HEK293 (cell line): ENCODE results near the gene COL6A1.

Source experiments
- FEZF1 ChIP-seq: fragments of 450-650 bp; formaldehyde crosslinking; IDR thresholded peaks from 2 replicates; pipeline ENCODE4 v1.5.1; 2016; ENCODE audit warnings: missing biosample characterization, missing genetic modification characterization
- MYNN ChIP-seq: fragments of 450-650 bp; formaldehyde crosslinking; IDR thresholded peaks from 2 replicates; pipeline ENCODE4 v1.5.1; 2016; ENCODE audit warnings: missing biosample characterization, missing genetic modification characterization, borderline replicate concordance
- OVOL3 ChIP-seq: fragments of 450-650 bp; formaldehyde crosslinking; IDR thresholded peaks from 2 replicates; pipeline ENCODE4 v1.5.1; 2016; ENCODE audit warnings: missing biosample characterization, missing genetic modification characterization
- RBAK ChIP-seq: fragments of 450-650 bp; formaldehyde crosslinking; IDR thresholded peaks from 2 replicates; pipeline ENCODE4 v1.5.1; 2016; ENCODE audit warnings: missing biosample characterization, missing genetic modification characterization
- SALL2 ChIP-seq: fragments of 450-650 bp; formaldehyde crosslinking; IDR thresholded peaks from 2 replicates; pipeline ENCODE4 v1.5.0; 2017; ENCODE audit warnings: missing biosample characterization, mild to moderate bottlenecking, missing genetic modification characterization, borderline replicate concordance
- SETDB1 ChIP-seq: IDR thresholded peaks from one replicate; pipeline ENCODE4 v1.6.1; 2017; ENCODE audit warnings: mild to moderate bottlenecking, low read length, moderate library complexity, mixed read lengths; ENCODE audit not compliant: insufficient read length
- ZBTB7A ChIP-seq: fragments of 450-650 bp; formaldehyde crosslinking; IDR thresholded peaks from 2 replicates; pipeline ENCODE4 v1.5.1; 2016; ENCODE audit warnings: low read depth, missing biosample characterization, missing genetic modification characterization
- ZFP37 ChIP-seq: fragments of 450-650 bp; formaldehyde crosslinking; IDR thresholded peaks from 2 replicates; pipeline ENCODE4 v1.5.1; 2016; ENCODE audit warnings: missing biosample characterization, missing genetic modification characterization
- ZNF132 ChIP-seq: fragments of 450-650 bp; formaldehyde crosslinking; IDR thresholded peaks from 2 replicates; pipeline ENCODE4 v1.5.1; 2017; ENCODE audit warnings: missing biosample characterization, missing genetic modification characterization, borderline replicate concordance
- ZNF239 ChIP-seq: fragments of 450-650 bp; formaldehyde crosslinking; IDR thresholded peaks from 2 replicates; pipeline ENCODE4 v1.5.1; 2016; ENCODE audit warnings: missing biosample characterization, missing genetic modification characterization
- ZNF24 ChIP-seq: fragments of 450-650 bp; formaldehyde crosslinking; IDR thresholded peaks from 2 replicates; pipeline ENCODE4 v1.5.1; 2016; ENCODE audit warnings: missing biosample characterization, missing genetic modification characterization
- ZNF274 ChIP-seq, 2 experiments: fragments of 200-500 bp in 1 of 2; fragments of 450-650 bp in 1 of 2; sonication (Bioruptor generic) in 1 of 2; formaldehyde crosslinking in 1 of 2; IDR thresholded peaks; 2 replicates each; pipeline versions ENCODE4 v1.5.1 to v1.6.1; 2014 to 2016; ENCODE audit warnings: borderline replicate concordance in 1 of 2, inconsistent platforms in 1 of 2, low read length in 1 of 2, missing biosample characterization in 1 of 2, missing genetic modification characterization in 1 of 2
- ZNF404 ChIP-seq: fragments of 450-650 bp; formaldehyde crosslinking; IDR thresholded peaks from 2 replicates; pipeline ENCODE4 v1.5.1; 2017; ENCODE audit warnings: missing biosample characterization, missing genetic modification characterization
- ZNF548 ChIP-seq: fragments of 450-650 bp; formaldehyde crosslinking; IDR thresholded peaks from 2 replicates; pipeline ENCODE4 v1.5.1; 2016; ENCODE audit warnings: missing biosample characterization, missing genetic modification characterization
- ZNF571 ChIP-seq: fragments of 450-650 bp; formaldehyde crosslinking; IDR thresholded peaks from 2 replicates; pipeline ENCODE4 v1.5.0; 2017; ENCODE audit warnings: missing biosample characterization, missing genetic modification characterization
- ZNF623 ChIP-seq: fragments of 450-650 bp; formaldehyde crosslinking; IDR thresholded peaks from 2 replicates; pipeline ENCODE4 v1.5.1; 2016; ENCODE audit warnings: missing biosample characterization, missing genetic modification characterization
- ZNF629 ChIP-seq: fragments of 450-650 bp; formaldehyde crosslinking; IDR thresholded peaks from 2 replicates; pipeline ENCODE4 v1.5.1; 2017; ENCODE audit warnings: missing biosample characterization, missing genetic modification characterization
- ZSCAN30 ChIP-seq: fragments of 450-650 bp; IDR thresholded peaks from 2 replicates; pipeline ENCODE4 v1.5.1; 2018; ENCODE audit warnings: missing biosample characterization, mild to moderate bottlenecking, missing genetic modification characterization, moderate library complexity
- TF ChIP-seq, protein P1 (sequence below): fragments of 450-650 bp; formaldehyde crosslinking; IDR thresholded peaks from 2 replicates; pipeline ENCODE4 v1.5.1; 2016; ENCODE audit warnings: missing biosample characterization, missing genetic modification characterization
- TF ChIP-seq, protein P2 (sequence below): fragments of 450-650 bp; formaldehyde crosslinking; IDR thresholded peaks from 2 replicates; pipeline ENCODE4 v1.5.1; 2016; ENCODE audit warnings: missing biosample characterization, missing genetic modification characterization, borderline replicate concordance
- TF ChIP-seq, protein P3 (sequence below): fragments of 450-650 bp; formaldehyde crosslinking; IDR thresholded peaks from 2 replicates; pipeline ENCODE4 v1.5.1; 2016; ENCODE audit warnings: missing biosample characterization, missing genetic modification characterization, low read depth
- TF ChIP-seq, protein P4 (sequence below): fragments of 450-650 bp; formaldehyde crosslinking; IDR thresholded peaks from 2 replicates; pipeline ENCODE4 v1.5.1; 2016; ENCODE audit warnings: missing biosample characterization, missing genetic modification characterization, borderline replicate concordance

The COL6A1 gene

DNA sequence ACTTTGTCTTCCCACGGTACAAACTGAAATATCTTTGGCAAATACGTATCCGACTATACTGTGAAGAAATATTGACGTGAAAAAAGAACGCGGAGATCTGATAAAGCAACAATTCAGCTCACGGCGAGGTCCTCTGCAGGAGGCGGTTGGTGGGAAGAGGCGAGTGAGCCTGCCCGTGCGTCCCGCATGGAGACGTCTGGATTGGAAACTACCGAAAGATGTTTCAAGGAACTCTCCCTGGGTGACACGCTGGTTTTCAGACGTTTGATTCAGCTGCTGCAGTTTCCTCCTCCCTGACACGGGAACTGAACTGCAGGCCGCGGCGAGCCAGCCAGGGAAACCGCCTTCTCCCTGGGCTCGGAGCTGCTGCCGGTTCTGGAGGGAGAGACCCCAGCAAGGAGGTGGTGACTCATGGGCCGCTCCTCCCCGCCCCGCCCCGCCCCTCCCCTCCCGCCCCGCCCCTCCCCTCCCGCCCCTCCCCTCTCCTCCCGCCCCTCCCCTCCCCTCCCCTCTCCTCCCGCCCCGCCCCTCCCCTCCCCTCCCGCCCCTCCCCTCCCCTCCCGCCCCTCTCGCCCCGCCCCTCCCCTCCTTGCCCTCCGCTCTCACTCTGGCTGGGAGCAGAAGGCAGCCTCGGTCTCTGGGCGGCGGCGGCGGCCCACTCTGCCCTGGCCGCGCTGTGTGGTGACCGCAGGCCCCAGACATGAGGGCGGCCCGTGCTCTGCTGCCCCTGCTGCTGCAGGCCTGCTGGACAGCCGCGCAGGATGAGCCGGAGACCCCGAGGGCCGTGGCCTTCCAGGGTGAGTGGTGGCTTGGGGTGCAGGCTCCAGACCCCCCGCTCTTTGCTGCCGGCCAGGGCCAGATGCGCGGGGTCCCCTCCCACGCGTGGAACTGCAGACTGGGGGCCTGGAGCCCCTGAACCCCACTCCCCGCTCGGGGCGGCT lies at the start of gene COL6A1 (continued):
- TF ChIP-seq ZNF629 (tag by site-specific recombination) (peak; percentile 74), ZNF404 (tag by site-specific recombination) (no peak), SALL2 (tag by site-specific recombination) (no peak), ZNF239 (tag by site-specific recombination) (no peak), ZFP37 (no peak), ZSCAN30 (no peak), OVOL3 (no peak), ZNF548 (tag by site-specific recombination) (no peak), ZBTB7A (tag by site-specific recombination) (peak; percentile 80), RBAK (tag by site-specific recombination) (no peak), ZNF274 (IDR thresholded peaks at IDR 0.05; ENCODE audit: low read length) (no peak), ZNF274 (tag by site-specific recombination; IDR thresholded peaks at IDR 0.05; ENCODE audit: borderline replicate concordance) (no peak), SETDB1 (no peak), FEZF1 (tag by site-specific recombination) (no peak), ZNF132 (tag by site-specific recombination) (no peak), MYNN (no peak), ZNF571 (no peak), ZNF24 (tag by site-specific recombination) (0 out of 2 replicates have a peak, but pooled peaks have one; percentile 47), ZNF623 (tag by site-specific recombination) (no peak)
- TF ChIP-seq, protein P1, sequence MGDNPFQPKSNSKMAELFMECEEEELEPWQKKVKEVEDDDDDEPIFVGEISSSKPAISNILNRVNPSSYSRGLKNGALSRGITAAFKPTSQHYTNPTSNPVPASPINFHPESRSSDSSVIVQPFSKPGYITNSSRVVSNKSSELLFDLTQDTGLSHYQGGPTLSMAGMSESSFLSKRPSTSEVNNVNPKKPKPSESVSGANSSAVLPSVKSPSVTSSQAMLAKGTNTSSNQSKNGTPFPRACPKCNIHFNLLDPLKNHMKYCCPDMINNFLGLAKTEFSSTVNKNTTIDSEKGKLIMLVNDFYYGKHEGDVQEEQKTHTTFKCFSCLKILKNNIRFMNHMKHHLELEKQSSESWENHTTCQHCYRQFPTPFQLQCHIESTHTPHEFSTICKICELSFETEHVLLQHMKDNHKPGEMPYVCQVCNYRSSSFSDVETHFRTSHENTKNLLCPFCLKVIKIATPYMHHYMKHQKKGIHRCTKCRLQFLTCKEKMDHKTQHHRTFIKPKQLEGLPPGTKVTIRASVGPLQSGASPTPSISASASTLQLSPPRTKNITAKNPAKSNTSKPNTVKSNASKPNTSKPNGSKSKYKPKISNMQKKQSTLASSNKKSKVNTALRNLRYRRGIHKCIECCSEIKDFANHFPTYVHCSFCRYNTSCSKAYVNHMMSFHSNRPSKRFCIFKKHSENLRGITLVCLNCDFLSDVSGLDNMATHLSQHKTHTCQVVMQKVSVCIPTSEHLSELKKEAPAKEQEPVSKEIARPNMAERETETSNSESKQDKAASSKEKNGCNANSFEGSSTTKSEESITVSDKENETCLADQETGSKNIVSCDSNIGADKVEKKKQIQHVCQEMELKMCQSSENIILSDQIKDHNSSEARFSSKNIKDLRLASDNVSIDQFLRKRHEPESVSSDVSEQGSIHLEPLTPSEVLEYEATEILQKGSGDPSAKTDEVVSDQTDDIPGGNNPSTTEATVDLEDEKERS (tag by site-specific recombination): no peak
- TF ChIP-seq, protein P2, sequence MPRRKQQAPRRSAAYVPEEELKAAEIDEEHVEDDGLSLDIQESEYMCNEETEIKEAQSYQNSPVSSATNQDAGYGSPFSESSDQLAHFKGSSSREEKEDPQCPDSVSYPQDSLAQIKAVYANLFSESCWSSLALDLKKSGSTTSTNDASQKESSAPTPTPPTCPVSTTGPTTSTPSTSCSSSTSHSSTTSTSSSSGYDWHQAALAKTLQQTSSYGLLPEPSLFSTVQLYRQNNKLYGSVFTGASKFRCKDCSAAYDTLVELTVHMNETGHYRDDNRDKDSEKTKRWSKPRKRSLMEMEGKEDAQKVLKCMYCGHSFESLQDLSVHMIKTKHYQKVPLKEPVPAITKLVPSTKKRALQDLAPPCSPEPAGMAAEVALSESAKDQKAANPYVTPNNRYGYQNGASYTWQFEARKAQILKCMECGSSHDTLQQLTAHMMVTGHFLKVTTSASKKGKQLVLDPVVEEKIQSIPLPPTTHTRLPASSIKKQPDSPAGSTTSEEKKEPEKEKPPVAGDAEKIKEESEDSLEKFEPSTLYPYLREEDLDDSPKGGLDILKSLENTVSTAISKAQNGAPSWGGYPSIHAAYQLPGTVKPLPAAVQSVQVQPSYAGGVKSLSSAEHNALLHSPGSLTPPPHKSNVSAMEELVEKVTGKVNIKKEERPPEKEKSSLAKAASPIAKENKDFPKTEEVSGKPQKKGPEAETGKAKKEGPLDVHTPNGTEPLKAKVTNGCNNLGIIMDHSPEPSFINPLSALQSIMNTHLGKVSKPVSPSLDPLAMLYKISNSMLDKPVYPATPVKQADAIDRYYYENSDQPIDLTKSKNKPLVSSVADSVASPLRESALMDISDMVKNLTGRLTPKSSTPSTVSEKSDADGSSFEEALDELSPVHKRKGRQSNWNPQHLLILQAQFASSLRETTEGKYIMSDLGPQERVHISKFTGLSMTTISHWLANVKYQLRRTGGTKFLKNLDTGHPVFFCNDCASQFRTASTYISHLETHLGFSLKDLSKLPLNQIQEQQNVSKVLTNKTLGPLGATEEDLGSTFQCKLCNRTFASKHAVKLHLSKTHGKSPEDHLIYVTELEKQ: no peak
- TF ChIP-seq, protein P3, sequence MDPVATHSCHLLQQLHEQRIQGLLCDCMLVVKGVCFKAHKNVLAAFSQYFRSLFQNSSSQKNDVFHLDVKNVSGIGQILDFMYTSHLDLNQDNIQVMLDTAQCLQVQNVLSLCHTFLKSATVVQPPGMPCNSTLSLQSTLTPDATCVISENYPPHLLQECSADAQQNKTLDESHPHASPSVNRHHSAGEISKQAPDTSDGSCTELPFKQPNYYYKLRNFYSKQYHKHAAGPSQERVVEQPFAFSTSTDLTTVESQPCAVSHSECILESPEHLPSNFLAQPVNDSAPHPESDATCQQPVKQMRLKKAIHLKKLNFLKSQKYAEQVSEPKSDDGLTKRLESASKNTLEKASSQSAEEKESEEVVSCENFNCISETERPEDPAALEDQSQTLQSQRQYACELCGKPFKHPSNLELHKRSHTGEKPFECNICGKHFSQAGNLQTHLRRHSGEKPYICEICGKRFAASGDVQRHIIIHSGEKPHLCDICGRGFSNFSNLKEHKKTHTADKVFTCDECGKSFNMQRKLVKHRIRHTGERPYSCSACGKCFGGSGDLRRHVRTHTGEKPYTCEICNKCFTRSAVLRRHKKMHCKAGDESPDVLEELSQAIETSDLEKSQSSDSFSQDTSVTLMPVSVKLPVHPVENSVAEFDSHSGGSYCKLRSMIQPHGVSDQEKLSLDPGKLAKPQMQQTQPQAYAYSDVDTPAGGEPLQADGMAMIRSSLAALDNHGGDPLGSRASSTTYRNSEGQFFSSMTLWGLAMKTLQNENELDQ (tag by site-specific recombination): no peak
- TF ChIP-seq, protein P4, sequence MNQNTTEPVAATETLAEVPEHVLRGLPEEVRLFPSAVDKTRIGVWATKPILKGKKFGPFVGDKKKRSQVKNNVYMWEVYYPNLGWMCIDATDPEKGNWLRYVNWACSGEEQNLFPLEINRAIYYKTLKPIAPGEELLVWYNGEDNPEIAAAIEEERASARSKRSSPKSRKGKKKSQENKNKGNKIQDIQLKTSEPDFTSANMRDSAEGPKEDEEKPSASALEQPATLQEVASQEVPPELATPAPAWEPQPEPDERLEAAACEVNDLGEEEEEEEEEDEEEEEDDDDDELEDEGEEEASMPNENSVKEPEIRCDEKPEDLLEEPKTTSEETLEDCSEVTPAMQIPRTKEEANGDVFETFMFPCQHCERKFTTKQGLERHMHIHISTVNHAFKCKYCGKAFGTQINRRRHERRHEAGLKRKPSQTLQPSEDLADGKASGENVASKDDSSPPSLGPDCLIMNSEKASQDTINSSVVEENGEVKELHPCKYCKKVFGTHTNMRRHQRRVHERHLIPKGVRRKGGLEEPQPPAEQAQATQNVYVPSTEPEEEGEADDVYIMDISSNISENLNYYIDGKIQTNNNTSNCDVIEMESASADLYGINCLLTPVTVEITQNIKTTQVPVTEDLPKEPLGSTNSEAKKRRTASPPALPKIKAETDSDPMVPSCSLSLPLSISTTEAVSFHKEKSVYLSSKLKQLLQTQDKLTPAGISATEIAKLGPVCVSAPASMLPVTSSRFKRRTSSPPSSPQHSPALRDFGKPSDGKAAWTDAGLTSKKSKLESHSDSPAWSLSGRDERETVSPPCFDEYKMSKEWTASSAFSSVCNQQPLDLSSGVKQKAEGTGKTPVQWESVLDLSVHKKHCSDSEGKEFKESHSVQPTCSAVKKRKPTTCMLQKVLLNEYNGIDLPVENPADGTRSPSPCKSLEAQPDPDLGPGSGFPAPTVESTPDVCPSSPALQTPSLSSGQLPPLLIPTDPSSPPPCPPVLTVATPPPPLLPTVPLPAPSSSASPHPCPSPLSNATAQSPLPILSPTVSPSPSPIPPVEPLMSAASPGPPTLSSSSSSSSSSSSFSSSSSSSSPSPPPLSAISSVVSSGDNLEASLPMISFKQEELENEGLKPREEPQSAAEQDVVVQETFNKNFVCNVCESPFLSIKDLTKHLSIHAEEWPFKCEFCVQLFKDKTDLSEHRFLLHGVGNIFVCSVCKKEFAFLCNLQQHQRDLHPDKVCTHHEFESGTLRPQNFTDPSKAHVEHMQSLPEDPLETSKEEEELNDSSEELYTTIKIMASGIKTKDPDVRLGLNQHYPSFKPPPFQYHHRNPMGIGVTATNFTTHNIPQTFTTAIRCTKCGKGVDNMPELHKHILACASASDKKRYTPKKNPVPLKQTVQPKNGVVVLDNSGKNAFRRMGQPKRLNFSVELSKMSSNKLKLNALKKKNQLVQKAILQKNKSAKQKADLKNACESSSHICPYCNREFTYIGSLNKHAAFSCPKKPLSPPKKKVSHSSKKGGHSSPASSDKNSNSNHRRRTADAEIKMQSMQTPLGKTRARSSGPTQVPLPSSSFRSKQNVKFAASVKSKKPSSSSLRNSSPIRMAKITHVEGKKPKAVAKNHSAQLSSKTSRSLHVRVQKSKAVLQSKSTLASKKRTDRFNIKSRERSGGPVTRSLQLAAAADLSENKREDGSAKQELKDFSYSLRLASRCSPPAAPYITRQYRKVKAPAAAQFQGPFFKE (tag by site-specific recombination): no peak
